GM06990 (cell line): ENCODE data around the gene SCN9A.

Experiments used
- DNase-seq: peaks from one replicate; pipeline ENCODE4 v3.0.0-alpha.2; 2011; ENCODE audit not compliant: insufficient read length; ENCODE audit errors: extremely low read depth
- H3K27me3 ChIP-seq: replicated peaks from 2 replicates; pipeline ENCODE4 v1.6.0; 2011; ENCODE audit warnings: low read length; ENCODE audit not compliant: control insufficient read depth, insufficient read depth
- H3K36me3 ChIP-seq: 2 replicates; pipeline ENCODE4 v1.5.1; 2011; ENCODE audit warnings: low read length; ENCODE audit not compliant: control insufficient read depth, insufficient read depth
- H3K4me3 ChIP-seq: replicated peaks from 2 replicates; pipeline ENCODE4 v1.5.1; 2011; ENCODE audit warnings: low read depth, mild to moderate bottlenecking, control low read depth, low read length
- CTCF ChIP-seq: IDR thresholded peaks from 2 replicates; pipeline ENCODE4 v1.5.1; 2011; ENCODE audit warnings: low read length, control low read depth, mild to moderate bottlenecking, inconsistent platforms; ENCODE audit not compliant: insufficient read depth, poor library complexity, severe bottlenecking

Gene SCN9A

DNA sequence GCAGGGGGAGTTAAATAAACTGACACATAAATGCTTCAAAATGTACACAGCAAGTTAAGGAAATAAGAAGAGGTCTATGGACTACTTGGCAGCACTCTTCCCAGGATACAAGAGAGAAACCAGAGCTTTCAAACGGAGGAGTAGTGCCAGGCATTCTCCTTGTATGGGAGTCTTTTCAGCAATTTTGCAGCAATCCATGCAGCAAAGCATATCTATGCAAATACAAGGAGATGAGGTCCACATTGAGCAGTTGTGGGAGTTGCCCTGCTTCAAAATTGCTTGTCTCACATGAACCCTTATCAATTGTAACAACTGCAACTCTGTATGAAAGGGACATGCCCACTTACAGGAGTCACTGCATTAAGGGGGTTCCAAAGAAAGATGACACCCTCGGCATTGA, 37.8 kb downstream of the SCN9A start:
- no peak overlapping the region for H3K4me3 ChIP-seq
- TF ChIP-seq CTCF = no peak
- no peak for DNase-seq

GRCh38 chr2:166335284-166335683, 40.5 kb downstream of the SCN9A start:
- H3K36me3 ChIP-seq = no peaks in the 10 kb centered on the region
- H3K27me3 ChIP-seq = no peaks in the 10 kb centered on the region
- DNase-seq = no peak
- no peak overlapping the region for H3K4me3 ChIP-seq
- no peak for TF ChIP-seq CTCF

More for the DNA sequence above, 37.8 kb downstream of the SCN9A start:
- no peaks in the 10 kb centered on the region for H3K36me3 ChIP-seq
- no peaks in the 10 kb centered on the region for H3K27me3 ChIP-seq

- no peak for DNase-seq
- Histone ChIP-seq H3K4me3 (no peak overlapping the region), H3K27me3 (no peaks in the 10 kb centered on the region), H3K36me3 (no peaks in the 10 kb centered on the region)
- no peak for TF ChIP-seq CTCF
Observed at GRCh38 chr2:166334805-166335204, 40.9 kb downstream of the SCN9A start.

DNA sequence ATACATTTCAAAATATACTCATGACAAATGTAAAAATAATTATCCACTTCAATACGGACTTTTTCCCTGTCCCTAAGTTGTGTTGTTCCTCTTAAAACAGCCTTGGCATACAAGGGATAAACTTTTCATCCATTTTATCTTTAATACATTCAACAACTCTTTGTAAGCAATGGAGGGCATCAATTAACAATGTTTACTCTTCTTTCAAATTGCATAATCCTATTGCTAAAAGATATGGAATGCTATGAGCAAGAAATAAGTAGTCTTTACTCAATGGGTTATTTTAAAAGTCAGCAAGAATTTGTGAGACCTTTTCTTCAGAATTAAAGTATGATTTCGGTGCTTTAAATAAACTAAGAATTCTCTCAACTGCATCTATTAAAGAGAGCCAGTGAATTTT, 41.9 kb downstream of the SCN9A start:
- TF ChIP-seq CTCF = no peak
- no peak overlapping the region for H3K4me3 ChIP-seq
- no peak for DNase-seq
- H3K27me3 ChIP-seq = no peaks in the 10 kb centered on the region
- H3K36me3 ChIP-seq = no peaks in the 10 kb centered on the region

DNA sequence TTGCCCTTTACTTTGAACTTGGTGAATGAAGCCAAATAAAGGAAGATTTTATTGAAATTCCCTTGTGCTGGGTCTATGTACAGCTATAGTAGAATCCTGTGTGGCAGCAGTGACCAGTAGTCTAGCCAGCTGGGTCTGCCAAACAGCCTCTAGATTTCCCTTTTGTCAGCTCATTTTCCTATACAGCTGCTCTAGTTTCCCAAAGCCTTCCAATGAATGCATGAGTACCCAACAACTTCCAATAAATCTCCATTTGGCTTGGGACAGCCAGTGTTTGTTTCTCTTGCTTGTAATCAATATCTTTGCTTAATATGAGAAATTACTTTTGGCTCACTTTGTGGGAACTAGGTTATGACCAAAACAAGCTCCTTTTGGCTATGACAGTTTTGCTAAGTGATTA, 43.6 kb downstream of the SCN9A start:
- no peak for DNase-seq
- H3K36me3 ChIP-seq = no peaks in the 10 kb centered on the region
- no peak for TF ChIP-seq CTCF
- no peak overlapping the region for H3K4me3 ChIP-seq
- no peaks in the 10 kb centered on the region for H3K27me3 ChIP-seq

GRCh38 chr2:166331468-166331867, 44.3 kb downstream of the SCN9A start:
- Histone ChIP-seq H3K36me3 (no peaks in the 10 kb centered on the region), H3K27me3 (no peaks in the 10 kb centered on the region), H3K4me3 (no peak overlapping the region)
- DNase-seq = no peak
- TF ChIP-seq CTCF = no peak
